Left lung (tissue), 10 donors: ENCODE measurements around the gene HOXA5. TPM values are rescaled to one million over a fixed set of nuclear protein-coding genes. Genes with fewer than 3 reads are reported as not detected.

ENCODE experiments used
- ATAC-seq: fragments of 200-7000 bp; cut with Tn5 transposase; one replicate; pipeline ENCODE4 v1.9.1; 2020; ENCODE audit warnings: moderate library complexity
- DNase-seq, 4 donors: peaks; one replicate each; pipeline ENCODE4 v3.0.0-alpha.2; 2013 to 2020
- H3K27ac ChIP-seq, 2 donors: fragments of 200-600 bp; sonication (generic) in 1 of 2; one replicate each; pipeline versions ENCODE4 v1.5.0 to v1.8.0; 2020 to 2021
- H3K27me3 ChIP-seq, 2 donors: fragments of 200-600 bp; sonication (generic) in 1 of 2; one replicate each; pipeline versions ENCODE4 v1.5.0 to v1.8.0; 2020 to 2021
- H3K36me3 ChIP-seq, 2 donors: fragments of 200-600 bp; sonication (generic) in 1 of 2; one replicate each; pipeline versions ENCODE4 v1.5.0 to v1.8.0; 2020 to 2021
- H3K4me1 ChIP-seq, 2 donors: fragments of 200-600 bp; one replicate each; pipeline ENCODE4 v1.8.0; 2021
- H3K4me3 ChIP-seq, 2 donors: fragments of 200-600 bp; sonication (generic) in 1 of 2; one replicate each; pipeline versions ENCODE4 v1.5.0 to v1.8.0; 2020 to 2021; ENCODE audit warnings: mild to moderate bottlenecking in 1 of 2
- H3K9me3 ChIP-seq, 2 donors: fragments of 200-600 bp; sonication (generic) in 1 of 2; one replicate each; pipeline versions ENCODE4 v1.5.0 to v1.8.0; 2020 to 2021
- CTCF ChIP-seq, 2 donors: fragments of 200-600 bp; sonication (generic) in 1 of 2; IDR thresholded peaks; one replicate each; pipeline versions ENCODE4 v1.5.0 to v1.8.0; 2021; ENCODE audit warnings: antibody characterized with exemption in 2 of 2
- intact Hi-C, 2 donors: fragments of 100-400 bp; cut with DNase I; formaldehyde crosslinking; loops; one replicate each; pipeline versions ENCODE4 v1.11.2 to v1.14.2; 2022
- polyA plus RNA-seq, 6 donors: library from polyadenylated mRNA; unstranded; fragments of 120-200 nt; gene quantifications; one replicate each; pipeline ENCODE4 v1.2.1, GENCODE V29; 2013; ENCODE audit not compliant: insufficient read length in 6 of 6
- total RNA-seq, 2 donors: library from RNA; stranded (reverse); fragmentation: NEBNext Ultra II Directional; extraction: Animal tissue kit (Norgen Biotek cat#: 25700); gene quantifications; one replicate each; pipeline ENCODE4 v1.2.1, GENCODE V29; 2021
- donor health status: DM: no; HTN: yes; CAD: no.
- donor health status: DM: no; HTN: no; CAD: no.

HOXA5 gene
- total and polyA plus RNA-seq, 8 donors: 16.1 to 94.7 (median 86.1) TPM

- no peak overlapping the region for H3K27ac ChIP-seq
- peaks cover 9 to 71% of the 10 kb centered on the region in 2 donors for H3K4me1 ChIP-seq
- no peaks in the 10 kb centered on the region for H3K36me3 ChIP-seq
- intact Hi-C loops: loop anchor here in 1 of 2 donors (5.0 to 10.0 kb wide), 2 partner anchors 792 to 1279 kb away; no protein-coding TSS in a partner anchor
- H3K27me3 ChIP-seq: peaks cover 78 to 100% of the 10 kb centered on the region in 2 donors
- H3K4me3 ChIP-seq: peak overlapping the region in 1 of 2 donors; percentile 46
- TF ChIP-seq CTCF (IDR thresholded peaks at IDR 0.05): no peak
- no peaks in the 10 kb centered on the region for H3K9me3 ChIP-seq
- DNase-seq: no peak
- no peak for ATAC-seq
These were observed 20.5 kb upstream of the HOXA5 start for GRCh38 chr7:27164045-27164366.

GRCh38 chr7:27163288-27164044 lies 20.0 kb upstream of the HOXA5 start:
- no peak for ATAC-seq
- no peaks in the 10 kb centered on the region for H3K36me3 ChIP-seq
- peaks cover 9 to 68% of the 10 kb centered on the region in 2 donors for H3K4me1 ChIP-seq
- H3K27ac ChIP-seq: no peak overlapping the region
- peak in 2 of 4 donors; percentile 31 to 32 for DNase-seq
- TF ChIP-seq CTCF (IDR thresholded peaks at IDR 0.05): no peak
- H3K4me3 ChIP-seq: peak overlapping the region in 1 of 2 donors; percentile 46
- H3K27me3 ChIP-seq: peaks cover 78 to 100% of the 10 kb centered on the region in 2 donors
- intact Hi-C loops: loop anchor here in 1 of 2 donors (5.0 to 10.0 kb wide), 2 partner anchors 791 to 1279 kb away; no protein-coding TSS in a partner anchor
- no peaks in the 10 kb centered on the region for H3K9me3 ChIP-seq

- intact Hi-C loops: loop anchor here in 1 of 2 donors (5.0 to 10.0 kb wide), 2 partner anchors 790 to 1278 kb away; no protein-coding TSS in a partner anchor
- H3K4me3 ChIP-seq: no peak overlapping the region
- ATAC-seq (no peak), DNase-seq (no peak)
- H3K36me3 ChIP-seq: no peaks in the 10 kb centered on the region
- TF ChIP-seq CTCF (IDR thresholded peaks at IDR 0.05): no peak
- peaks cover 9 to 66% of the 10 kb centered on the region in 2 donors for H3K4me1 ChIP-seq
- H3K27ac ChIP-seq: no peak overlapping the region
- no peaks in the 10 kb centered on the region for H3K9me3 ChIP-seq
- H3K27me3 ChIP-seq: peaks cover 76 to 100% of the 10 kb centered on the region in 2 donors
These were observed 19.2 kb upstream of the HOXA5 start for GRCh38 chr7:27162561-27163287.

- peak overlapping the region in 1 of 2 donors; percentile 56 for H3K4me3 ChIP-seq
- peaks cover 9 to 63% of the 10 kb centered on the region in 2 donors for H3K4me1 ChIP-seq
- no peaks in the 10 kb centered on the region for H3K9me3 ChIP-seq
- intact Hi-C loops: loop anchor here in 1 of 2 donors (5.0 to 10.0 kb wide), 2 partner anchors 790 to 1277 kb away; no protein-coding TSS in a partner anchor
- ATAC-seq (no peak), DNase-seq (peak in 2 of 4 donors; percentile 35 to 59)
- TF ChIP-seq CTCF (IDR thresholded peaks at IDR 0.05): no peak
- no peaks in the 10 kb centered on the region for H3K36me3 ChIP-seq
- H3K27me3 ChIP-seq: peaks cover 76 to 100% of the 10 kb centered on the region in 2 donors
- H3K27ac ChIP-seq: no peak overlapping the region
These were observed 18.5 kb upstream of the HOXA5 start for GRCh38 chr7:27161721-27162560.
